ENCODE data around the gene SBK3. TPM values are rescaled to one million over a fixed set of nuclear protein-coding genes. Genes with fewer than 3 reads are reported as not detected.

Gene SBK3
- total and polyA plus RNA-seq, 8 donors: 0.20 to 6.2 (median 0.56) TPM; not detected in 3

GRCh38 chr19:55554741-55555152, 9.4 kb upstream of the SBK3 start:
- Histone ChIP-seq H3K36me3 (no peaks in the 10 kb centered on the region), H3K27ac (peak overlapping the region; percentile 41 to 72 (median 51)), H3K4me1 (peaks cover 9 to 43% (median 25%) of the 10 kb centered on the region in 4 donors), H3K4me3 (no peak overlapping the region), H3K9me3 (no peaks in the 10 kb centered on the region), H3K27me3 (peaks cover 0 to 19% (median 0%) of the 10 kb centered on the region in 3 donors)
- no peak for TF ChIP-seq POLR2A (IDR thresholded peaks at IDR 0.05)
- no peak for TF ChIP-seq POLR2AphosphoS5 (IDR thresholded peaks at IDR 0.05)
- TF ChIP-seq CTCF (IDR thresholded peaks at IDR 0.05): no peak
- TF ChIP-seq EP300 (IDR thresholded peaks at IDR 0.05): no peak
- intact Hi-C loops (cut with DNase I; ENCODE audit: low total_unique reads): no loop called here
- DNase-seq: peak; percentile 49 to 86
- 33 to 67% (median 50%) methylated on average over 7 to 8 of the region's 8 CpGs for WGBS, 5 donors

GRCh38 chr19:55554302-55554701, 9.0 kb upstream of the SBK3 start:
- TF ChIP-seq CTCF (IDR thresholded peaks at IDR 0.05) (no peak), EP300 (IDR thresholded peaks at IDR 0.05) (no peak), POLR2AphosphoS5 (IDR thresholded peaks at IDR 0.05) (no peak), POLR2A (IDR thresholded peaks at IDR 0.05) (no peak)
- peak overlapping the region in 3 of 5 donors; percentile 41 to 72 (median 50) for H3K27ac ChIP-seq
- DNase-seq: no peak
- peaks cover 12 to 47% (median 28%) of the 10 kb centered on the region in 4 donors for H3K4me1 ChIP-seq
- H3K4me3 ChIP-seq: no peak overlapping the region
- H3K36me3 ChIP-seq: no peaks in the 10 kb centered on the region
- H3K9me3 ChIP-seq: no peaks in the 10 kb centered on the region
- WGBS, 5 donors: 77 to 94% (median 85%) methylated on average over 9 of the region's 9 CpGs
- peaks cover 0 to 22% (median 0%) of the 10 kb centered on the region in 3 donors for H3K27me3 ChIP-seq
- intact Hi-C loops (cut with DNase I; ENCODE audit: low total_unique reads): no loop called here

GRCh38 chr19:55553217-55554182, 8.2 kb upstream of the SBK3 start:
- peaks cover 12 to 54% (median 31%) of the 10 kb centered on the region in 4 donors for H3K4me1 ChIP-seq
- intact Hi-C loops (cut with DNase I; ENCODE audit: low total_unique reads): no loop called here

More at GRCh38 chr19:55553217-55554182, 8.2 kb upstream of the SBK3 start:
- H3K9me3 ChIP-seq: no peaks in the 10 kb centered on the region
- WGBS, 5 donors: 49 to 56% (median 53%) methylated on average over 13 of the region's 13 CpGs
- no peaks in the 10 kb centered on the region for H3K36me3 ChIP-seq
- H3K4me3 ChIP-seq: no peak overlapping the region
- peaks cover 0 to 26% (median 0%) of the 10 kb centered on the region in 3 donors for H3K27me3 ChIP-seq
- DNase-seq: no peak
- TF ChIP-seq CTCF (IDR thresholded peaks at IDR 0.05) (no peak), EP300 (IDR thresholded peaks at IDR 0.05) (no peak), POLR2AphosphoS5 (IDR thresholded peaks at IDR 0.05) (no peak), POLR2A (IDR thresholded peaks at IDR 0.05) (no peak)
- H3K27ac ChIP-seq: peak overlapping the region in 1 of 5 donors; percentile 38

All from stomach (tissue), 9 donors.